ENCODE results near the gene NUP58. TPM values are rescaled to one million over a fixed set of nuclear protein-coding genes. Genes with fewer than 3 reads are reported as not detected.
"Not testable (repeated sequence)": the region's sequence is repeated elsewhere in the genome, so short reads cannot be mapped to it uniquely, and the experiment has no call there.

NUP58 gene
- polyA plus RNA-seq, 1 donor from 2014 or later = 15.7 TPM

DNA sequence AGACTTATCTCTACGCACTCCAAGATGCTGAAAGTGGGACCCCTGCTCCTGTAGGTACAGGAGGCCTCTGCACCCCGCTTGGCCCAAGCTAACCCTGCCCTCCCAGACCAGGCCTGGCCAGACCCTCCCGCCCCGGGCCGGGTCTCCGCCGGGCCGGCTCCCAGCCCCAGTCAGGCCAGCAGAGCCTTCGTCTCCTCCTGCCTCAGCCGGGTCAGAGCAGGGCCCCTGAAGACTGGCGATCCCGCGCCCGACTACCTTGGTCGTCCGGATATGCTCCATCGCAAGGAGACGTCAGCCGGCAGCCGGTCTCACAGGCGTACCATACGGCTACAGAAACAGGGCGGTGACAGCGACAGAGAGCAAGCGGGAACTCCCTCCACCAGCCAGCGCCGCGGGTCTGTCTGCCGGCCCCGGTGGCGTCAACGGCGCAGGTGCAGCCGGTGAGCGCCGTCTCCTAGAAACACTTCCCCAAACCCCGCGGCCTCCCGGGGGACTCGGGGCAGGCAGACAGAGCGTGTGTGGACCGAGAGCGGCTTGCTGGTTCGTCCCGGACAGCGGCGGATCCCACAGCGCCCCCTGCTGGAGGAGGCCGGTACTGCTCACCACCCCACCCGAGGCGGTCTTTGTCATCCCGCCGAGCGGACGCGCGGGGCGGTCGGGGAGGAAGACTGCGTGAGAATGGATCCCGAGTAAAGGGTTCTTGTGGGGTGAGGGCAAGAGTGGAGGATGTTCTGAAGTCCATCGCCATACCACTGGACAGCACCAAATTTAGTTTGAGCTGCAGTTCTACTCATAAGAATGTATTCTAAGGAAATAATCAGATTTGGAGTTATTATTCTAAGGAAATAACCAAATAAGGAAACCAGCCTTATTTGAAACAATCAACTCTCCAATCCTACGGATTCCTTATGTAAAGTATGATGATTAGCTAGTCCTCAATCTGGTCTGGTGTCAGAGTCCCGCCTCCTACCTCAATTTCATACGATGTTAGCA lies 14.2 kb upstream of the NUP58 start, which contains the start of gene MTMR6:
Gene MTMR6 (minus strand): TSS at position 520 of the 993 bp plus-strand sequence. CDS start 241 bp downstream, at position 279.
- Mint-ChIP-seq H3K4me1 (peaks cover 17 to 26% (median 24%) of the 10 kb centered on the region in 3 donors), H3K4me3 (peak within 1 kb of the TSS; percentile 89 to 98 (median 94)), H3K36me3 (peaks cover 2% of the 10 kb centered on the region), H3K27ac (peak within 1 kb of the TSS; percentile 97 to 99 (median 98)), H3K27me3 (peaks cover 9% of the 10 kb centered on the region), H3K9me3 (no peaks in the 10 kb centered on the region)

GRCh38 chr13:25288966-25289365 lies 12.5 kb upstream of the NUP58 start:
- Mint-ChIP-seq H3K9me3 (no peaks in the 10 kb centered on the region), H3K36me3 (peaks cover 2% of the 10 kb centered on the region), H3K27me3 (peaks cover 9% of the 10 kb centered on the region), H3K4me1 (peaks cover 14 to 17% (median 15%) of the 10 kb centered on the region in 3 donors), H3K27ac (peak overlapping the region in 1 of 3 donors; percentile 84), H3K4me3 (peak overlapping the region in 1 of 4 donors; percentile 81)

DNA sequence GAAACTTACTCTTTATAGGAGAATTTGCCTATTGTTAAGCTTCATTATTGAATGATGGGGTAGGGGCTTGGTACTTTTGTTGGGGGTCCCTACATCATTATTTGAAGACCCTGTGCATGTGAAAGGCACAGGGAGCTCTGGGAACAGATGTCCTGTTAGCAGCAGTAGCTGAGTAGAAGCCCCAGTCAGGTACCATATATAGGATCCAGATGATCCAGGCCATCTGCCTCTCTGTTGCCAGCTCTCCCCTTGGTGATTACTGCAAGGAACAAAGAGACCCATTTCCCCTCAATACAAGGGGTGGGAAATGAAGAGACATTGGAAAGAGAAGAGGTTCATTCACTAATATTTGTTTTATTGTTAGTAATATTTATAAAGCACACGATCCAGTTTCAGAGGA lies 9.7 kb upstream of the NUP58 start:
- peaks cover 2 to 9% (median 3%) of the 10 kb centered on the region in 3 donors for H3K4me1 Mint-ChIP-seq
- peaks cover 2% of the 10 kb centered on the region for H3K36me3 Mint-ChIP-seq
- peak overlapping the region in 1 of 3 donors; percentile 46 for H3K27ac Mint-ChIP-seq
- no peak overlapping the region for H3K4me3 Mint-ChIP-seq
- H3K27me3 Mint-ChIP-seq = peaks cover 18% of the 10 kb centered on the region
- no peaks in the 10 kb centered on the region for H3K9me3 Mint-ChIP-seq

- Mint-ChIP-seq H3K27me3 (peaks cover 20% of the 10 kb centered on the region), H3K36me3 (peaks cover 2% of the 10 kb centered on the region), H3K9me3 (no peaks in the 10 kb centered on the region), H3K4me1 (peaks cover 2 to 6% (median 2%) of the 10 kb centered on the region in 3 donors), H3K27ac (no peak overlapping the region), H3K4me3 (no peak overlapping the region)
Measured at GRCh38 chr13:25292301-25292700, 9.1 kb upstream of the NUP58 start.

DNA sequence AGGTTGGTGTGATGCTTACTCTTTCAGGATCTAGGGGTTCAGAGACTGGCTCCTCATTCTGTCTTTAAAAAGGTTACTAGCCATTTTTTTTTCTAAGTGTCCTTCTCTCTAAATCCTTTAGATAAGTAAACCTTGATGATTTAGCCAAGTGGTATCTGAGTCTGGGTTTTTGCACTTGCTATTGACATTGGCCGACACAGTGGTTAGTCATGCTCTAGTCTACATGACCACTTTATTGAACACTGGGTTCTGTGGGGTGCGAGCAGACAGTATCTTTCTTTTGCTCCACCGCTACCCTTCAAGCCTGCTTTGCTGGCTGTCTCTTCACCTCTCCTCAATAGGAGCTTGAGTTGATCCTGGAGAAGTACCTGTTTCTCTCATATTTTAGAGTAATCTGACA lies 6.2 kb upstream of the NUP58 start:
- Mint-ChIP-seq H3K9me3 (no peaks in the 10 kb centered on the region), H3K27ac (no peak overlapping the region), H3K4me1 (no peaks in the 10 kb centered on the region), H3K36me3 (no peaks in the 10 kb centered on the region), H3K4me3 (no peak overlapping the region), H3K27me3 (peaks cover 21% of the 10 kb centered on the region)

- Mint-ChIP-seq H3K4me1 (no peaks in the 10 kb centered on the region), H3K4me3 (no peak overlapping the region), H3K27ac (no peak overlapping the region), H3K27me3 (peaks cover 21% of the 10 kb centered on the region), H3K36me3 (no peaks in the 10 kb centered on the region), H3K9me3 (no peaks in the 10 kb centered on the region)
Measured at GRCh38 chr13:25295701-25296100, 5.7 kb upstream of the NUP58 start.

DNA sequence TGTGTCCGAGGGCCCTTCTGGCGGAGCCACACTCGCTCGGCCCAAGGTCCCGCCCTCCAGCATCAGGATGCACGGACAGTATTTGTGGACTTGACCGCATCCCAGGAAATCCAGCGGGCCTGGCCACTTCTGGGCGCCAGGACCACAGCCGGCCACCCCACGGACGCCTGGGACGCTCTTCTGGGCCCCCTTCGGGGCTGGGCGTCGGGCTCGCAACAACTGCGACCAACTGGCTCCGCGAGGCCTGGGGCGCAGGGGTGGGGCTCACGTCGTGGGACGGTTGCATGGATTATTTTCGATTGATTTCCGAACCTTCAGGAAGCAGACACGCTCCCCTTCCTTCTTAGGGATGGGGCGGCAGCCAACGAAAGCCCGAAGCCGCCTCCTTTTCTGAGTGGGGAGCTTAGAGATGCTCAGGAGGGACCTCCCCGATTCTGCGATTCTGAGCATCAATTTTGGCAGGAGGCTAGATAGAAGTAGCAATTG lies 521 bp upstream of the NUP58 start:
- Mint-ChIP-seq H3K36me3 (peaks cover 3% of the 10 kb centered on the region), H3K4me1 (peaks cover 17 to 31% (median 25%) of the 10 kb centered on the region in 3 donors), H3K27ac (peak overlapping the region; percentile 90 to 98 (median 93))

DNA sequence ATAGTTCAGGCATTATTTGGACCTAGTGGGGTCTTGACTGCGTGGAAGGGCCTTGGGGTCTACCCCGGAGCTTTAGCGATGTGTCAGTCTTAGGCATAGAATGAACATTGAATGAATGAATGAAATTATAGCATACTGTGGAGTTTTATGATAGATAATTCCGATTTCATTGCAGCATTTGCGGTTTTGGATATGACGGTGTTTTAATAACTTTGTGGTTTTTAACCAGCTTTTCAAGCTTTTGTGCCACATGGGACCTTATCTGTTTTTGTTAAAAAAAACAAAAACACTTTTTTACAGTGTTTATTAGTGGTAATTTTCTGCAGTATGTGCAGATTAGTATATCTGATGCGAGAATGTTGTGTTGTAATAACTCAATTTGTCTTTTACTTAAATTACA lies 696 bp downstream of the NUP58 start:
- H3K4me1 Mint-ChIP-seq = peaks cover 22 to 36% (median 28%) of the 10 kb centered on the region in 3 donors
- peaks cover 6% of the 10 kb centered on the region for H3K27me3 Mint-ChIP-seq
- H3K4me3 Mint-ChIP-seq = peak overlapping the region; percentile 89 to 97 (median 92)
- H3K27ac Mint-ChIP-seq = peak overlapping the region; percentile 90 to 98 (median 93)
- H3K9me3 Mint-ChIP-seq = no peaks in the 10 kb centered on the region
- peaks cover 3% of the 10 kb centered on the region for H3K36me3 Mint-ChIP-seq

More for the DNA sequence above, 521 bp upstream of the NUP58 start:
- Mint-ChIP-seq H3K27me3 (peaks cover 8% of the 10 kb centered on the region), H3K4me3 (peak overlapping the region; percentile 89 to 97 (median 92)), H3K9me3 (no peaks in the 10 kb centered on the region)

- Mint-ChIP-seq H3K36me3 (peaks cover 9% of the 10 kb centered on the region), H3K4me3 (peak overlapping the region in 1 of 4 donors; percentile 20), H3K27me3 (no peaks in the 10 kb centered on the region), H3K27ac (no peak overlapping the region), H3K4me1 (peaks cover 26 to 32% (median 30%) of the 10 kb centered on the region in 3 donors), H3K9me3 (no peaks in the 10 kb centered on the region)
Measured at GRCh38 chr13:25306671-25307464, 5.4 kb downstream of the NUP58 start.

DNA sequence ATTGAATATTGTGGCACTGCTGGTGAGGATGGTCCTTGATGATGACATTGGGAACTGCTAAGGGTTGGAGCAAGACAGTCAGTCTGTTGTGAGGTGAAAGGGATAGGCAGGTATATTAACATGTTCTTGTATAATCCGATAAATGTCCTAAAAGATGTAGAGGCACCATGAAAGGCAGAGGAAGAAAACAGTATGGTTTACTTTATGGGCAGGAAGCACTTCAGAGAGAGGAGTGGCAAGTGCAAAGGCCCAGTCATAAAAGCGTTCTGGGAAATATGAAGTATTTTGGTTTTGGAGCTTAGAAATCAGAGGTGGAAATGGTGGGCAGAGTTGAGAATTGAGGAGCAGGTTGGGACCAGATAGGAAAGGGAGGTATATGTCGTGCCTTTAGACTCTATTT lies 9.5 kb downstream of the NUP58 start:
- Mint-ChIP-seq H3K4me1 (peaks cover 5 to 11% (median 9%) of the 10 kb centered on the region in 3 donors), H3K27ac (peak overlapping the region in 1 of 3 donors; percentile 35), H3K9me3 (no peaks in the 10 kb centered on the region), H3K27me3 (no peaks in the 10 kb centered on the region), H3K36me3 (peaks cover 16% of the 10 kb centered on the region), H3K4me3 (no peak overlapping the region)

GRCh38 chr13:25318946-25319345 lies 17.5 kb downstream of the NUP58 start:
- not testable (repeated sequence) for H3K4me3 Mint-ChIP-seq, H3K9me3 Mint-ChIP-seq, H3K27me3 Mint-ChIP-seq, H3K4me1 Mint-ChIP-seq, H3K36me3 Mint-ChIP-seq, H3K27ac Mint-ChIP-seq

- no peaks in the 10 kb centered on the region for H3K9me3 Mint-ChIP-seq
- H3K27ac Mint-ChIP-seq = peak overlapping the region in 1 of 3 donors; percentile 35
- H3K4me3 Mint-ChIP-seq = no peak overlapping the region
- no peaks in the 10 kb centered on the region for H3K4me1 Mint-ChIP-seq
- no peaks in the 10 kb centered on the region for H3K27me3 Mint-ChIP-seq
- peaks cover 4% of the 10 kb centered on the region for H3K36me3 Mint-ChIP-seq
Measured at GRCh38 chr13:25319771-25320170, 18.3 kb downstream of the NUP58 start.

DNA sequence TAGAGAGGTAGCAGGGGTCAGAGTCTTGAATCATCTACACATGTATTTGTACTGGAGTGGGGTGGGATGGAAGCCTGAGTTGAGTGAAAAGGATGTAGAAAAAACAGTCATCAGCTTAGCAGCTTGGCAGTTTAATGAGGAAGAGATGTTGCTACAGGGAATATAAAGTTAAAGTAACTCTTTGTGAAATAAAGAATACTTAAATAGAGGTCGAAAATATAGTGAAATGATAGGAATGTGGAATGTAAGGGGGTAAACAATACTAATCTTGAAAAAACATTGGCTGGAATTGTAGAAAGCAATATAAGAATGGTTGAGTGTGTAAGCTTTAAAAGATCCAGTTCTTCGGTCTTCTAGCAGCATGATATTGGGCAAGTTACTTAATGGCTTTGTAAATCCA lies 22.7 kb downstream of the NUP58 start:
- H3K27me3 Mint-ChIP-seq = no peaks in the 10 kb centered on the region
- H3K36me3 Mint-ChIP-seq = peaks cover 2% of the 10 kb centered on the region
- no peaks in the 10 kb centered on the region for H3K9me3 Mint-ChIP-seq
- H3K4me1 Mint-ChIP-seq = peaks cover 0 to 2% (median 0%) of the 10 kb centered on the region in 3 donors
- no peak overlapping the region for H3K4me3 Mint-ChIP-seq
- H3K27ac Mint-ChIP-seq = peak overlapping the region in 1 of 3 donors; percentile 33

DNA sequence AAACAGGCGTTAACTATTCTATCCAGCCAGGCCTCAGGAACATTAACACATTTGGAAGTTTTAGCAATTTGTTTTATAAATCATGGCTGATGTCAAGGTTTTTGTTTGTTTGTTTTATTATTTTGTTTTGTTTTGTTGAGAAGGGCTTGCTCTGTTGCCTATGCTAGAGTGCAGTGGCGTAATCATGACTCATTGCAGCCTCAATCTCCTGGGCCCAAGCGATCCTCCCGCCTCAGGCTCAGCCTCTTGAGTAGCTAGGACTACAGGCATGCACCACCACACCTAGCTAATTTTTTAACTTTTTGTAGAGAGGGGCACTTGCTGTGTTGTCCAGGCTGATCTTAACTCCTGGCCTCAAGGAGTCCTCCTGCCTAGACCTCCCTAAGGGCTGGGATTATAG lies 28.3 kb downstream of the NUP58 start:
- Mint-ChIP-seq H3K27ac (no peak overlapping the region), H3K4me1 (peaks cover 0 to 2% (median 0%) of the 10 kb centered on the region in 3 donors), H3K9me3 (no peaks in the 10 kb centered on the region), H3K36me3 (peaks cover 11% of the 10 kb centered on the region), H3K27me3 (no peaks in the 10 kb centered on the region), H3K4me3 (no peak overlapping the region)

DNA sequence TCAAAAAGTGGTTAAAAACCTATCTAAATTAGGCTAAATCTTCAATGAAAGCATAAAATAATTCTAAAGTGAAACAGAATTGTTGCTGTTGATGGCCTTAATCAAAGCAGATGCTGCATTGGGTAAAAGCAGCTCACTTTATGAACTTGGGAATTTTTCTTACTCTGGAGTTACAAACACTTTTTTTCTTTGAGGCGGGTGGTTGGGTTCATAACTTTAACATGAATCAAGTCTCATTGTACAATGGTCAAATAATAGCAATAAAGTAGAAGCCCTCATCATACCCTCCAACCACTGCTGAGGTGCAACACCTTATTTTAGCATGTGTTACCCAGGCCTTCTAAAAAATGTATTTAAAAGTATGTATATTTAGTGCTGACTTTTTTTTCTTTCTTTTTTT lies 29.1 kb downstream of the NUP58 start:
- Mint-ChIP-seq H3K9me3 (no peaks in the 10 kb centered on the region), H3K27ac (no peak overlapping the region), H3K4me1 (peaks cover 0 to 2% (median 0%) of the 10 kb centered on the region in 3 donors), H3K36me3 (peaks cover 11% of the 10 kb centered on the region), H3K27me3 (no peaks in the 10 kb centered on the region), H3K4me3 (no peak overlapping the region)
